OCI-LY3 (cell line): ENCODE measurements around the gene C10orf105.

Experiments
- H2AFZ ChIP-seq: fragments of 200-600, 300-600 bp; shearing (Covaris generic); 2 replicates; pipeline ENCODE4 v1.6.0; 2014; ENCODE audit warnings: antibody characterized with exemption, low read depth, low read length
- H3K27ac ChIP-seq: fragments of 200-600, 300-600 bp; sonication (generic); 2 replicates; pipeline ENCODE4 v1.5.1; 2014; ENCODE audit warnings: mild to moderate bottlenecking, low read length, moderate library complexity, mixed read lengths
- H3K27me3 ChIP-seq: fragments of 200-600, 300-600 bp; sonication (generic); 2 replicates; pipeline ENCODE4 v1.6.1; 2014; ENCODE audit warnings: low read depth, low read length, mixed read lengths
- H3K36me3 ChIP-seq: fragments of 200-600, 300-600 bp; sonication (generic); replicated peaks from 2 replicates; pipeline ENCODE3; 2014; ENCODE audit warnings: low read depth, low read length, mixed read lengths
- H3K4me1 ChIP-seq: fragments of 300-600, 200-600 bp; sonication (generic); 2 replicates; pipeline ENCODE4 v1.6.1; 2014; ENCODE audit warnings: low read length, mixed read lengths
- H3K4me2 ChIP-seq: fragments of 200-600, 300-600 bp; sonication (generic); 2 replicates; pipeline ENCODE4 v1.6.1; 2014; ENCODE audit warnings: low read length, mixed read lengths
- H3K4me3 ChIP-seq: fragments of 300-600, 200-600 bp; sonication (generic); 2 replicates; pipeline ENCODE4 v1.5.1; 2014; ENCODE audit warnings: antibody characterized with exemption, mild to moderate bottlenecking, low read length, moderate library complexity
- H3K79me2 ChIP-seq: fragments of 300-600, 200-600 bp; shearing (Covaris generic); 2 replicates; pipeline ENCODE4 v1.6.1; 2014; ENCODE audit warnings: mild to moderate bottlenecking, low read length, mixed read lengths
- H3K9ac ChIP-seq: fragments of 300-600, 200-600 bp; shearing (Covaris generic); 2 replicates; pipeline ENCODE4 v1.6.0; 2014; ENCODE audit warnings: mild to moderate bottlenecking, low read length, moderate library complexity
- H3K9me3 ChIP-seq: fragments of 200-600, 300-600 bp; shearing (Covaris generic); 2 replicates; pipeline ENCODE4 v1.6.1; 2014; ENCODE audit warnings: low read length, mixed read lengths; ENCODE audit not compliant: insufficient read depth
- H4K20me1 ChIP-seq: fragments of 200-600, 300-600 bp; sonication (generic); 2 replicates; pipeline ENCODE4 v1.6.1; 2016; ENCODE audit warnings: low read length, mixed read lengths; ENCODE audit not compliant: insufficient read depth
- EZH2phosphoT487 ChIP-seq: fragments of 200-600 bp; shearing (Covaris generic); IDR thresholded peaks from 2 replicates; pipeline ENCODE4 v1.6.1; 2018; ENCODE audit warnings: antibody characterized with exemption, mixed run types, low read depth
- TF ChIP-seq, protein P1 (sequence below): fragments of 200-600, 300-600 bp; sonication (generic); IDR thresholded peaks from 2 replicates; pipeline ENCODE4 v1.5.1; 2014; ENCODE audit warnings: antibody characterized with exemption, low read length, low read depth

C10orf105 gene

DNA sequence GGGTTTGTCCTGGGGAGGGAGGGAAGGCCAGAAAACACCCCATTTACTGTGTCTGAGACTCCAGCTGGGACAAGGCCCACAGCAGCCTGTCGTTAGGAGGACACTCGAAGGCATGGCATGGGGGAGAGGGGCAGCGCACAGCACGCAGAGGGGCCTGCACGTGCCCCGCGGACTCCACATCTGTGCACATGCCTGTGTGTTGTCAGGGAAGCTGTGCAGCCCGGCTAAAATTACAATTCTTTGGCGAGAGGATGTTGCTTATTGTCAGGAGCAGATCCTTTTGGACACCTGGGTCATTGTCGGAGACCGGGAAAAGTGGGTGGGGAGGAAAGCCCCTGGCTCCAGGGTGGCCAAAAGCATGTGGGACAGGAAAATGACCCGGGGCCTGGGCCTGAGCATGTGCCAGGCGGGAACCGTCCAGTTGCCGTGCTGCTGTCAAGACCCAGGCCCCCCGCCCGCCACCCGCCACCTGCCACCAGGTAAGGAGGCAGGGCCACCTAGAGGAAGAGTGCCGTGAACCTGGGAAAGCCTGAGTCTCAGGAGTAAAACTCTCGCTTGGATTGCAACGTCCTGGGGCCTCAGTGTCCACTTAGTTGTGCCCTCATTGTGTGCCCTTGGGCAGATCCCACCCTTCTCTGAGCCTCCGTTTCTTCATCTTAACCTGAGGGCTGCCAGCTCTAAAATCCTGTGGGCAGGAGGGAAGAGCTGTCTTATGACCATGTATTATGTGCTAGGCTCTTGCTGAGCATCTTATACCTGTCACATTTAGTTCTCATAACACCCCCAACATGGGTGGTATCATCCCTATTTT lies 46.5 kb upstream of the C10orf105 start:
- Histone ChIP-seq H3K9me3 (no peaks in the 10 kb centered on the region), H3K4me3 (no peak overlapping the region), H3K27me3 (no peaks in the 10 kb centered on the region), H3K79me2 (no peaks in the 10 kb centered on the region), H3K4me2 (no peak overlapping the region), H4K20me1 (no peaks in the 10 kb centered on the region), H3K4me1 (peaks cover 17% of the 10 kb centered on the region), H3K36me3 (no peaks in the 10 kb centered on the region), H3K27ac (no peak overlapping the region), H2AFZ (no peak overlapping the region), H3K9ac (no peak overlapping the region)
- TF ChIP-seq, protein P1, sequence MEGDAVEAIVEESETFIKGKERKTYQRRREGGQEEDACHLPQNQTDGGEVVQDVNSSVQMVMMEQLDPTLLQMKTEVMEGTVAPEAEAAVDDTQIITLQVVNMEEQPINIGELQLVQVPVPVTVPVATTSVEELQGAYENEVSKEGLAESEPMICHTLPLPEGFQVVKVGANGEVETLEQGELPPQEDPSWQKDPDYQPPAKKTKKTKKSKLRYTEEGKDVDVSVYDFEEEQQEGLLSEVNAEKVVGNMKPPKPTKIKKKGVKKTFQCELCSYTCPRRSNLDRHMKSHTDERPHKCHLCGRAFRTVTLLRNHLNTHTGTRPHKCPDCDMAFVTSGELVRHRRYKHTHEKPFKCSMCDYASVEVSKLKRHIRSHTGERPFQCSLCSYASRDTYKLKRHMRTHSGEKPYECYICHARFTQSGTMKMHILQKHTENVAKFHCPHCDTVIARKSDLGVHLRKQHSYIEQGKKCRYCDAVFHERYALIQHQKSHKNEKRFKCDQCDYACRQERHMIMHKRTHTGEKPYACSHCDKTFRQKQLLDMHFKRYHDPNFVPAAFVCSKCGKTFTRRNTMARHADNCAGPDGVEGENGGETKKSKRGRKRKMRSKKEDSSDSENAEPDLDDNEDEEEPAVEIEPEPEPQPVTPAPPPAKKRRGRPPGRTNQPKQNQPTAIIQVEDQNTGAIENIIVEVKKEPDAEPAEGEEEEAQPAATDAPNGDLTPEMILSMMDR = no peak
- no peak for TF ChIP-seq EZH2phosphoT487

DNA sequence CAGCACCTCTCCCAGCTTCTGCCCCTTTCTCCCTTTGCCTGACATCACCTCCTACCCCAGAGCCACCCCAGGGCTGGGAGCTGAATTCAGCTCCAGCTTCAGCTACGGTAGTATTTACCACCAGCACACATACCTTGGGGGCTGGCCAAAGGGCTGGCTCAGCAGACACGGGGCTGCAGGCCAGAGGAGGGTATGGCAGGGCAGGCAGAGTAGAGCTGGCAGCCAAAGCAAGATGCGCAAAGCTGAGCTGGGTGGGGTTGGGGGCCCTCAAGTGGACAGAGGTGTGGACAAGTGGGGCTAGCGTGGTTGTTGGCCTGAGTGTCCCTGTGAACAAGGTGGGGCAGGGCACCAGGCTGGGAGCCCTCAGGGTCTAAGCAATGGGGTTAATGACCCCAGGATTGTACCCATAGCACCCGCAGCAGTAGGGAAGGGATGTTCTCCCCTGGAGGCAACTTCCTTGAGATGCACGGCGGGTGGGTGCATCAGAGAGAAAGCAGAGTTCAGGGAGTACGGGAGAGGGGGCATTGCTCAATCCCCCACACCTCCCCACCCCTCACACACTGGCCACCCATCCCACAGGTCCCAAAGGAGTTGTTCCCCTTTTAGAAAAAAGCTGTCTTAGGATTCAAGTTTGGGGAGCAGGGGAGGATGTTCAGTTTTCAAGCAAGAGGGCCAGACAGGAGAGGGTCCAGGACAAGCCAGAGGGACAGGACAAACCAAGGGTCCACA lies 45.8 kb upstream of the C10orf105 start:
- H3K4me2 ChIP-seq = no peak overlapping the region
- H3K4me3 ChIP-seq = no peak overlapping the region
- no peaks in the 10 kb centered on the region for H3K79me2 ChIP-seq
- TF ChIP-seq EZH2phosphoT487 = no peak
- TF ChIP-seq, protein P1 = no peak
- no peaks in the 10 kb centered on the region for H3K27me3 ChIP-seq
- no peaks in the 10 kb centered on the region for H4K20me1 ChIP-seq
- no peak overlapping the region for H3K27ac ChIP-seq
- H3K9me3 ChIP-seq = no peaks in the 10 kb centered on the region
- H3K9ac ChIP-seq = no peak overlapping the region
- peaks cover 17% of the 10 kb centered on the region for H3K4me1 ChIP-seq
- no peak overlapping the region for H2AFZ ChIP-seq
- H3K36me3 ChIP-seq = no peaks in the 10 kb centered on the region

DNA sequence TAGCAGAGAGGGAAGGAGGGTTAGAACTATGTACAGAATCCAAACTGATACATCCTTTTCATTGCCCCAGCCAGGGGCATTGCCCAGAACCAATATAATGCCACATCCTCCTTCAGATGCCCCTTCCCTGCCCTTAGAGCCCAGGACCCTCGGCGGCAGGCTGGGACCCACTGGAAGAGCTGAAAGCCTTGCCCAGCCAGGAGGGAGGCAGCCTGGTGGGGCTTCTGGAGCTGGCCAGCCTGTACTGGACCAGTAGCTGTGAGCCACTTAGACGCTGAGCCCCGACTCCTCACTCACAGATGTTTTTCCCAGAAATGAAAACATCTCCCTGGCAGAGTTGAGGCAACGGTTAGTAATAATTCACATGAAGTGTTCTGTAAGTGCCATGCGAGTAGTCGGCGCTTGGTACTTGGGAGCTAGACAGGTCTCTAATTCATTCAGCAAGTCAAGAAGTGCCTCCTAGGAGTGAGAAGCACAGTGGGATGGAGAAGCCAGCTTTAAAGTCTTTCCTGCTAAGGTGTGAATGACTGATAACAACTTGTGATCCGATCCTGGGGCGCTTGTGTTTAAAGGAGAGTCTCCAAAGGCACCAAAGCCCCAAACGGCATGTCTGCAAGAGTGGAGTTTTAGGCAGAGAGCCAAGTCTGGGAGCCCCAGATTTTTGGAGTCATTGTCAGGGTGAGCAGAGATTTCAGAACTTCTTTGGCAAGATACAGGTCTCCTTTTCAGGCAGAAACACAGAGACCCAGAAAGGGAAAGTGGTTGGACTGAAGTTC lies 44.0 kb upstream of the C10orf105 start:
- H3K9me3 ChIP-seq = no peaks in the 10 kb centered on the region
- no peak overlapping the region for H3K9ac ChIP-seq
- no peak overlapping the region for H3K4me2 ChIP-seq

More for the DNA sequence above, 44.0 kb upstream of the C10orf105 start:
- Histone ChIP-seq H3K36me3 (no peaks in the 10 kb centered on the region), H3K4me3 (no peak overlapping the region), H3K79me2 (no peaks in the 10 kb centered on the region), H3K27me3 (no peaks in the 10 kb centered on the region), H4K20me1 (no peaks in the 10 kb centered on the region), H3K4me1 (peaks cover 3% of the 10 kb centered on the region), H2AFZ (no peak overlapping the region), H3K27ac (no peak overlapping the region)
- no peak for TF ChIP-seq EZH2phosphoT487
- TF ChIP-seq, protein P1 = no peak
